Natural killer cell (primary cell): ENCODE data around the gene FGD6. TPM values are rescaled to one million over a fixed set of nuclear protein-coding genes. Genes with fewer than 3 reads are reported as not detected.

ENCODE experiments used
- ATAC-seq, 3 donors: fragments of 150-1000 bp in 2 of 3; fragments of 200-7000 bp in 1 of 3; cut with Tn5 transposase; 1 replicate in 1 of 3; 2 replicates in 2 of 3; pipeline ENCODE4 v1.10.0; 2021; ENCODE audit warnings: mild to moderate bottlenecking in 2 of 3, moderate library complexity in 2 of 3
- DNase-seq, 2 donors: peaks; one replicate each; pipeline versions ENCODE4 v3.0.0 to v3.0.0-alpha.2; 2013 to 2021; ENCODE audit warnings: mixed read lengths in 1 of 2
- H3K27ac ChIP-seq: one replicate; pipeline ENCODE4 v1.5.1; 2013; ENCODE audit warnings: mild to moderate bottlenecking, low read length
- H3K27me3 ChIP-seq: one replicate; pipeline ENCODE4 v1.6.1; 2013; ENCODE audit warnings: low read length; ENCODE audit not compliant: control insufficient read depth, insufficient read depth
- H3K36me3 ChIP-seq: one replicate; pipeline ENCODE4 v1.6.1; 2013; ENCODE audit warnings: low read length; ENCODE audit not compliant: control insufficient read depth, insufficient read depth
- H3K4me1 ChIP-seq: one replicate; pipeline ENCODE4 v1.6.1; 2013; ENCODE audit warnings: low read length; ENCODE audit not compliant: control insufficient read depth, insufficient read depth
- H3K4me3 ChIP-seq: one replicate; pipeline ENCODE4 v1.5.1; 2013; ENCODE audit warnings: low read length
- H3K9me3 ChIP-seq: one replicate; pipeline ENCODE4 v1.6.1; 2013; ENCODE audit warnings: low read length; ENCODE audit not compliant: control insufficient read depth, insufficient read depth
- H3K27ac Mint-ChIP-seq, 2 donors: one replicate each; pipeline ENCODE4 v1.8.0; 2022; ENCODE audit warnings: mild to moderate bottlenecking in 2 of 2, mixed read lengths in 2 of 2, moderate library complexity in 1 of 2
- H3K27me3 Mint-ChIP-seq, 2 donors: one replicate each; pipeline ENCODE4 v1.8.0; 2022; ENCODE audit warnings: low read depth in 2 of 2, mixed read lengths in 2 of 2
- H3K36me3 Mint-ChIP-seq: one replicate; pipeline ENCODE4 v1.8.0; 2022; ENCODE audit warnings: mixed read lengths
- H3K4me1 Mint-ChIP-seq, 2 donors: one replicate each; pipeline ENCODE4 v1.8.0; 2022; ENCODE audit warnings: mixed read lengths in 2 of 2
- H3K4me3 Mint-ChIP-seq: one replicate; pipeline ENCODE4 v1.8.0; 2022; ENCODE audit warnings: mild to moderate bottlenecking, moderate library complexity, mixed read lengths
- H3K9me3 Mint-ChIP-seq, 2 donors: one replicate each; pipeline ENCODE4 v1.8.0; 2022; ENCODE audit warnings: mixed read lengths in 2 of 2
- WGBS: methylation state at CpG from one replicate; pipeline ENCODE4 v1.1.7; 2013; ENCODE audit warnings: missing lambda C conversion rate; ENCODE audit not compliant: insufficient coverage; 5-methylcytosine and 5-hydroxymethylcytosine counted together
- intact Hi-C: fragments of 100-400 bp; cut with micrococcal nuclease; formaldehyde crosslinking; loops from one replicate; pipeline ENCODE4 v1.14.2; 2022
- total RNA-seq, 4 donors: library from RNA; stranded (reverse); fragments of 120-200 nt in 1 of 4; gene quantifications; one replicate each; pipeline versions ENCODE4 v1.2.3 to v1.2.4, GENCODE V29; 2013 to 2022
- TF ChIP-seq, protein P1 (sequence below): fragments of 200-600 bp; IDR thresholded peaks from one replicate; pipeline ENCODE4 v1.8.0; 2022; ENCODE audit warnings: antibody characterized with exemption

The FGD6 gene
- total RNA-seq, 3 donors from 2014 or later (not counting 1 experiment from before 2014, with no cell fraction given): 1.5 to 1.9 (median 1.9) TPM

DNA sequence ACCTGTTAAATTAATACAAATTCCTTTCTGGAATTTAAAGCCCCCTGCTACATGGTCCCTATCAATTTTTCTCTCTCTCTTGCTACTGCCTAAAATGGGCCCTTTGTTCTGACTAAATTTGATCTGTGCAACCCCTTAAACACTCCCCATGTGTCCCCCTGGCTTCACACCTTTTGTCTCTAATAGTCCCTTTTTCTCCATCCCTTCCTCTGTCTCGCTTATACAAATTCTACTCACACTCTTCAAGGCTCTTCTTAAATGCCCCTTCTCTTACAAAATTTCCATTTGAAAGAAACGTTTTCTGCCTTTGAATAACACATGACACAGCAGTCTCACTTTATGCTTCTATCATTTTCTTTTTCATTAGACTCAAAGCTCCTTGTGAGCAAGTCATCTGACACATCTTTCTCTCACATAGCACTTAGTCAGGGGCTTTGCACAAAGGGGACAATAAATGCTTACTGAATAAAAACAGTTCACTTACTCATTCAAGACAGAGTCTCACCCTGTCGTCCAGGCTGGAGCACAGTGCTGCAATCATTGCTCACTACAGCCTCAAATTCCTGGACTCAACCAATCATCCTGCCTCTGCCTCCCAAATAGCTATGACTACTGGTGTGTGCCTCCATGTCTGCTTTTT is 102.4 kb downstream of the FGD6 start:
- Mint-ChIP-seq H3K36me3 (no peaks in the 10 kb centered on the region), H3K27ac (no peak overlapping the region), H3K9me3 (no peaks in the 10 kb centered on the region), H3K4me3 (no peak overlapping the region), H3K27me3 (no peaks in the 10 kb centered on the region), H3K4me1 (no peaks in the 10 kb centered on the region)
- H3K9me3 ChIP-seq: no peaks in the 10 kb centered on the region
- intact Hi-C loops: no loop called here
- ATAC-seq: no peak
- 71% methylated on average over 3 of the region's 3 CpGs for WGBS
- H3K4me3 ChIP-seq: no peak overlapping the region
- no peak overlapping the region for H3K27ac ChIP-seq
- no peaks in the 10 kb centered on the region for H3K27me3 ChIP-seq
- no peak for DNase-seq
- no peaks in the 10 kb centered on the region for H3K4me1 ChIP-seq
- TF ChIP-seq, protein P1, sequence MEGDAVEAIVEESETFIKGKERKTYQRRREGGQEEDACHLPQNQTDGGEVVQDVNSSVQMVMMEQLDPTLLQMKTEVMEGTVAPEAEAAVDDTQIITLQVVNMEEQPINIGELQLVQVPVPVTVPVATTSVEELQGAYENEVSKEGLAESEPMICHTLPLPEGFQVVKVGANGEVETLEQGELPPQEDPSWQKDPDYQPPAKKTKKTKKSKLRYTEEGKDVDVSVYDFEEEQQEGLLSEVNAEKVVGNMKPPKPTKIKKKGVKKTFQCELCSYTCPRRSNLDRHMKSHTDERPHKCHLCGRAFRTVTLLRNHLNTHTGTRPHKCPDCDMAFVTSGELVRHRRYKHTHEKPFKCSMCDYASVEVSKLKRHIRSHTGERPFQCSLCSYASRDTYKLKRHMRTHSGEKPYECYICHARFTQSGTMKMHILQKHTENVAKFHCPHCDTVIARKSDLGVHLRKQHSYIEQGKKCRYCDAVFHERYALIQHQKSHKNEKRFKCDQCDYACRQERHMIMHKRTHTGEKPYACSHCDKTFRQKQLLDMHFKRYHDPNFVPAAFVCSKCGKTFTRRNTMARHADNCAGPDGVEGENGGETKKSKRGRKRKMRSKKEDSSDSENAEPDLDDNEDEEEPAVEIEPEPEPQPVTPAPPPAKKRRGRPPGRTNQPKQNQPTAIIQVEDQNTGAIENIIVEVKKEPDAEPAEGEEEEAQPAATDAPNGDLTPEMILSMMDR: no peak
- no peaks in the 10 kb centered on the region for H3K36me3 ChIP-seq

DNA sequence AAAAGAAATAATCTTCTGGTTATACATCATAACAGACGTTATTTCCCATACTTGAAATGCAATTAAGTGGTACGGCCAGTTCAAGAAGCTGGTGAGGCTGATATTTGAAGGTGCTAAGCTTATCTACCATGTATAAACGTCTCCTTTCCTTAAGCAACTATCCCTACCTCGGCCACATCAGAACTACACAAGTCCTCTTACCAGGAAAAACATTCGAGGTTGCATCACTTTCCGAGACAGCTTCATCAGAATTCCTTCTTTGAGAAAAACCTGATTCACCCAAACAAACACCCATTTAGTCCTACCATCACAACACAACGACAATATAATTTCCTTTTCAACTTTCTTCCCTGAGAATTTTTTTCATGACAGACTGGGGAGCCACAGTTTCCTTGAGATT is 109.9 kb downstream of the FGD6 start:
- Mint-ChIP-seq H3K4me3 (no peak overlapping the region), H3K27ac (no peak overlapping the region), H3K27me3 (no peaks in the 10 kb centered on the region), H3K4me1 (no peaks in the 10 kb centered on the region), H3K36me3 (no peaks in the 10 kb centered on the region), H3K9me3 (no peaks in the 10 kb centered on the region)
- 95% methylated on average over 6 of the region's 7 CpGs for WGBS
- no peaks in the 10 kb centered on the region for H3K9me3 ChIP-seq
- ATAC-seq (no peak), DNase-seq (no peak)
- no peaks in the 10 kb centered on the region for H3K36me3 ChIP-seq
- intact Hi-C loops: no loop called here
- no peaks in the 10 kb centered on the region for H3K4me1 ChIP-seq
- H3K27me3 ChIP-seq: no peaks in the 10 kb centered on the region
- TF ChIP-seq, protein P1: no peak
- no peak overlapping the region for H3K27ac ChIP-seq
- no peak overlapping the region for H3K4me3 ChIP-seq

DNA sequence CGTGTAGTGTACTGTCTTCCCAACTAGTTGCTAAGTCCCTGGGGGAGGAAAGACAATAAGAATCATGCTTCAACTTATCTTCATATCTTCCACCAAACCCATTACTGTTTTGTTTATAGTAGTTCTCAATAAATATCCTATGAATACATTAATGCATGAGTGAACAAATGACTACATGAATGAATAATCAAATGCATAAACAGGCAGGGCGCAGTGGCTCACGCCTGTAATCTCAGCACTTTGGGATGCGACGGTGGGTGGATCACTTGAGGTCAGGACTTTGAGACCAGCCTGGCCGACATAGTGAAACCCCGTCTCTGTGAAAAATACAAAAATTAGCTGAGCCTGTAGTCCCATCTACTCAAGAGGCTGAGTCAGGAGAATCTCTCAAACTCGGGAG is 111.7 kb downstream of the FGD6 start:
- H3K4me3 ChIP-seq: no peak overlapping the region
- ATAC-seq: no peak
- no peaks in the 10 kb centered on the region for H3K36me3 Mint-ChIP-seq
- WGBS: 95% methylated on average over 7 of the region's 8 CpGs
- H3K36me3 ChIP-seq: no peaks in the 10 kb centered on the region
- DNase-seq: no peak
- intact Hi-C loops: no loop called here
- H3K4me1 ChIP-seq: no peaks in the 10 kb centered on the region
- no peak overlapping the region for H3K27ac ChIP-seq
- TF ChIP-seq, protein P1: no peak
- H3K9me3 Mint-ChIP-seq: no peaks in the 10 kb centered on the region
- no peaks in the 10 kb centered on the region for H3K27me3 ChIP-seq
- no peaks in the 10 kb centered on the region for H3K9me3 ChIP-seq
- no peak overlapping the region for H3K27ac Mint-ChIP-seq
- H3K4me1 Mint-ChIP-seq: no peaks in the 10 kb centered on the region
- no peak overlapping the region for H3K4me3 Mint-ChIP-seq
- H3K27me3 Mint-ChIP-seq: no peaks in the 10 kb centered on the region

DNA sequence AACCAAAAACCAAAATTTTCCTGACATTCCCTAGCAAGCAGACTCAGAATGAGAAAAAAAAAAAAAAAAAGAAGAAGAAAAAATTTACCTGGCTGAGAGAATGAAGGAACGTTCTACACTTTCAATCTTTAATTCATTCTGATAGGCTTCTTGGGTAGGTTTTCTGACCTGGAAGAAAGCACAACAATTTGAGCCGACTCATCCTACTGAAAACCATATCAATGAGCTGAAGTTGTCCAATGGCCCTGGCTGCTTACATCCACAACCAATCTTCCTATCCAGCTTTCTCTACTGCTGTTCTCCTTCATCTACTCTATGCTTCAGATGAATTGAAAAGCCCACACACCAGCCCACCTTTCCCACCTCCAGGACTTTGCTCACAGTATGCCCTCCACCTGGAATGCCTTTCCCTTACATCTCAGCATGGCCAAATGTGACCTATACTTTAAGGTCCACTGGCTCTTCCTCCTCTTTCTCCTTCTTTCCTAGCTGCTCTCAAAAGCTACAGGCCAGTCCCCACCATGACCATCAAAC is 112.3 kb downstream of the FGD6 start:
- H3K27me3 Mint-ChIP-seq: no peaks in the 10 kb centered on the region
- no peak overlapping the region for H3K27ac ChIP-seq
- no peaks in the 10 kb centered on the region for H3K4me1 Mint-ChIP-seq
- ATAC-seq (no peak), DNase-seq (no peak)
- intact Hi-C loops: no loop called here
- H3K4me1 ChIP-seq: no peaks in the 10 kb centered on the region
- no peak overlapping the region for H3K4me3 ChIP-seq
- no peak overlapping the region for H3K27ac Mint-ChIP-seq
- 100% methylated on average over 2 of the region's 2 CpGs for WGBS
- no peak overlapping the region for H3K4me3 Mint-ChIP-seq
- TF ChIP-seq, protein P1: no peak
- no peaks in the 10 kb centered on the region for H3K9me3 ChIP-seq
- H3K9me3 Mint-ChIP-seq: no peaks in the 10 kb centered on the region
- no peaks in the 10 kb centered on the region for H3K36me3 Mint-ChIP-seq
- H3K36me3 ChIP-seq: no peaks in the 10 kb centered on the region
- H3K27me3 ChIP-seq: no peaks in the 10 kb centered on the region
